ENCODE measurements around the gene FAAP100. TPM values are rescaled to one million over a fixed set of nuclear protein-coding genes. Genes with fewer than 3 reads are reported as not detected.

Gene FAAP100
- total RNA-seq, 1 donor: 13.5 TPM

DNA sequence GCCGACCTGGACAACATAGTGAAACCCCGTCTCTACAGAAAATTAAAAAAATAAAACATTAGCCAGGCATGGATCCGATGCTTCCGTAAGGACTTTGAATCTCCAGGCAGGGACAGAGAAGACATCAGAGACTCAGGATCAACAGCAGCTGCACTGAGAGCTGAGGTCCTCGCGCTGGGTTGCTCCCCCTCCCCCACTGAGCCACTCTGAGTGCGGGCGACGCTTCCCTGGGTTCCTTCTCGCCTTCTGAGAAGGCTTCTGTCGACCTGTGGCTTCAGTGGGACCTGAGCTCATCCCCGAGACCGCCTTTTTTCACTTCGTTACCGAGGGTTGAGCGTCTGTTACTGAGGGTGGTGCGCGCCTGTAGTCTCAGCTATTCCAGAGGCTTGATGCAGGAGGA is 60.0 kb downstream of the FAAP100 start:
- Histone ChIP-seq H3K27me3 (ENCODE audit: insufficient read depth, low read length) (no peaks in the 10 kb centered on the region), H3K4me3 (ENCODE audit: low read length) (no peak overlapping the region), H3K9me3 (ENCODE audit: low read depth, low read length) (no peaks in the 10 kb centered on the region), H3K4me1 (ENCODE audit: insufficient read depth, low read length) (peaks cover 12% of the 10 kb centered on the region)

DNA sequence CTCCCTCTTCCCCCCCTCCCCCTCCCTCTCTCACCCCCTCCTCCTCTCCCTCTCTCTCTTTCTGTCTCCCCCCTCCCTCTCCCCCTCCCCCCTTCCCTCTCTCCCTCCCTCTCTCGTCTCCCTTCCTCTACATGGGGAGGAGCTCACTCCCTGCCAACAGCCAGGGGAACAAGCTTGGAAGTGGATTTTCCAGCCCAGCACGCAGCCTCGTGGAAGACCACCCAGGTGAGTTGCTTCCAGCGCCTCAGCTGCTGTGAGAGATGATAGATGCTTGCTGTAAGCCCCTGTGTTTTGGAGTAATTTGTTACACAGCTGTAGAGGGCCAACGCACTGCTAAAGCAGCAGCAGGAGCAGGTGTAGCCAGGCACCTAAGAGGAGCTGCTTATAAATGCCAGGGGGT is 60.4 kb downstream of the FAAP100 start:
- peaks cover 14% of the 10 kb centered on the region for H3K4me1 ChIP-seq (ENCODE audit: insufficient read depth, low read length)
- H3K4me3 ChIP-seq (ENCODE audit: low read length): no peak overlapping the region
- H3K27me3 ChIP-seq (ENCODE audit: insufficient read depth, low read length): no peaks in the 10 kb centered on the region
- H3K9me3 ChIP-seq (ENCODE audit: low read depth, low read length): no peaks in the 10 kb centered on the region

GRCh38 chr17:81491181-81491581 is 61.0 kb downstream of the FAAP100 start:
- peaks cover 20% of the 10 kb centered on the region for H3K4me1 ChIP-seq (ENCODE audit: insufficient read depth, low read length)
- H3K9me3 ChIP-seq (ENCODE audit: low read depth, low read length): no peaks in the 10 kb centered on the region
- H3K27me3 ChIP-seq (ENCODE audit: insufficient read depth, low read length): no peaks in the 10 kb centered on the region
- H3K4me3 ChIP-seq (ENCODE audit: low read length): no peak overlapping the region

- no peaks in the 10 kb centered on the region for H3K27me3 ChIP-seq (ENCODE audit: insufficient read depth, low read length)
- peaks cover 20% of the 10 kb centered on the region for H3K4me1 ChIP-seq (ENCODE audit: insufficient read depth, low read length)
- H3K4me3 ChIP-seq (ENCODE audit: low read length): no peak overlapping the region
- no peaks in the 10 kb centered on the region for H3K9me3 ChIP-seq (ENCODE audit: low read depth, low read length)
Measured at GRCh38 chr17:81489998-81490992, 61.9 kb downstream of the FAAP100 start.

Other genes starting within 250 kb of the FAAP100 start
- 2.0 TPM for gene BAHCC1, start 156.9 kb downstream of the FAAP100 start, total RNA-seq
- gene ACTG1, start 39.6 kb downstream of the FAAP100 start, total RNA-seq: 2,327 TPM
- gene FSCN2, start 24.0 kb downstream of the FAAP100 start, total RNA-seq: 0.52 TPM
- 46.5 TPM for gene NPLOC4, start 84.8 kb upstream of the FAAP100 start, total RNA-seq
- 0.10 TPM for gene TSPAN10, start 84.8 kb upstream of the FAAP100 start, total RNA-seq
- gene PDE6G, start 104.2 kb upstream of the FAAP100 start, total RNA-seq: 2.1 TPM
- 19.3 TPM for gene OXLD1, start 114.3 kb upstream of the FAAP100 start, total RNA-seq
- 4.4 TPM for gene CCDC137, start 114.4 kb upstream of the FAAP100 start, total RNA-seq
- gene ARL16, start 131.4 kb upstream of the FAAP100 start, total RNA-seq: 15.5 TPM
- gene HGS, start 131.7 kb upstream of the FAAP100 start, total RNA-seq: 57.0 TPM
- gene MRPL12, start 151.0 kb upstream of the FAAP100 start, total RNA-seq: 3.7 TPM
- gene SLC25A10, start 159.9 kb upstream of the FAAP100 start, total RNA-seq: 1.5 TPM